Measurements from ENCODE around the gene GNAQ.

GNAQ gene

GRCh38 chr9:77807846-77808750 lies 223.5 kb downstream of the GNAQ start:
- no peak for DNase-seq

- DNase-seq, result peak; percentile 43
Observed at GRCh38 chr9:77807281-77807683, 224.3 kb downstream of the GNAQ start.

GRCh38 chr9:77806741-77807140 lies 224.9 kb downstream of the GNAQ start:
- no peak for DNase-seq

GRCh38 chr9:77805810-77806209 lies 225.8 kb downstream of the GNAQ start:
- no peak for DNase-seq

- DNase-seq, result no peak
Observed at GRCh38 chr9:77803423-77803822, 228.2 kb downstream of the GNAQ start.

- DNase-seq, result no peak
Observed at GRCh38 chr9:77802515-77803293, 228.9 kb downstream of the GNAQ start.

- DNase-seq, result no peak
Observed at GRCh38 chr9:77802064-77802463, 229.5 kb downstream of the GNAQ start.

GRCh38 chr9:77800924-77801551 lies 230.6 kb downstream of the GNAQ start:
- DNase-seq, result no peak

GRCh38 chr9:77798140-77798539 lies 233.5 kb downstream of the GNAQ start:
- no peak for DNase-seq

GRCh38 chr9:77794985-77795384 lies 236.6 kb downstream of the GNAQ start:
- no peak for DNase-seq

GRCh38 chr9:77793849-77794248 lies 237.8 kb downstream of the GNAQ start:
- DNase-seq, result no peak

GRCh38 chr9:77789891-77790290 lies 241.7 kb downstream of the GNAQ start:
- no peak for DNase-seq

- DNase-seq, result no peak
Observed at GRCh38 chr9:77785341-77785740, 246.3 kb downstream of the GNAQ start.

GRCh38 chr9:77783518-77783917 lies 248.1 kb downstream of the GNAQ start:
- DNase-seq, result no peak

- DNase-seq, result no peak
Observed at GRCh38 chr9:77779010-77779409, 252.6 kb downstream of the GNAQ start.

GRCh38 chr9:77773381-77773780 lies 258.2 kb downstream of the GNAQ start:
- no peak for DNase-seq

- DNase-seq, result no peak
Observed at GRCh38 chr9:77772646-77773045, 259.0 kb downstream of the GNAQ start.

- DNase-seq, result no peak
Observed at GRCh38 chr9:77771171-77771570, 260.4 kb downstream of the GNAQ start.

GRCh38 chr9:77770340-77770739 lies 261.3 kb downstream of the GNAQ start:
- no peak for DNase-seq

- DNase-seq, result no peak
Observed at GRCh38 chr9:77769246-77769645, 262.4 kb downstream of the GNAQ start.

- no peak for DNase-seq
Observed at GRCh38 chr9:77766587-77766986, 265.0 kb downstream of the GNAQ start.

- no peak for DNase-seq
Observed at GRCh38 chr9:77765781-77766259, 265.8 kb downstream of the GNAQ start.
